Bronchial epithelial cell (primary cell): ENCODE measurements around the gene YIPF5. TPM values are rescaled to one million over a fixed set of nuclear protein-coding genes. Genes with fewer than 3 reads are reported as not detected.

ENCODE experiments used
- DNase-seq: peaks from one replicate; pipeline ENCODE4 v3.0.0-alpha.2; 2010; ENCODE audit warnings: low read depth
- FAIRE-seq: peaks from 2 replicates; lab custom pipeline; 2011; peaks lifted over from hg19 to GRCh38; lab: Jason Lieb, UNC
- H3K27me3 ChIP-seq: 2 replicates; pipeline ENCODE4 v1.5.1; 2011; ENCODE audit warnings: low read length; ENCODE audit not compliant: control insufficient read depth, insufficient read depth
- H3K36me3 ChIP-seq: 2 replicates; pipeline ENCODE4 v1.5.1; 2011; ENCODE audit warnings: low read length; ENCODE audit not compliant: control insufficient read depth, insufficient read depth
- H3K4me3 ChIP-seq: 2 replicates; pipeline ENCODE4 v1.5.1; 2011; ENCODE audit warnings: mild to moderate bottlenecking, low read depth, low read length, control low read depth
- CTCF ChIP-seq: IDR thresholded peaks from 2 replicates; pipeline ENCODE4 v1.5.1; 2011; ENCODE audit warnings: mild to moderate bottlenecking, moderate library complexity, low read length, control low read depth, inconsistent platforms; ENCODE audit not compliant: insufficient read depth, severe bottlenecking
- total RNA-seq: library from RNA; depleted of rRNA; stranded (reverse); fragments of >200 nt; gene quantifications from 2 replicates; pipeline ENCODE4 v1.2.1, GENCODE V29; 2014

YIPF5 gene
- total RNA-seq, 1 donor from 2014 or later, result 104 TPM

- peak; percentile 70 for TF ChIP-seq CTCF
- no peak overlapping the region for H3K4me3 ChIP-seq
- peak; percentile 62 for DNase-seq
- no peak for FAIRE-seq
- H3K36me3 ChIP-seq, result no peaks in the 10 kb centered on the region
- no peaks in the 10 kb centered on the region for H3K27me3 ChIP-seq
These were observed 28.2 kb downstream of the YIPF5 start for GRCh38 chr5:144142139-144142823.

- Histone ChIP-seq H3K4me3 (no peak overlapping the region), H3K36me3 (no peaks in the 10 kb centered on the region), H3K27me3 (no peaks in the 10 kb centered on the region)
- no peak for TF ChIP-seq CTCF
- no peak for FAIRE-seq
- DNase-seq, result peak; percentile 26
These were observed 28.9 kb downstream of the YIPF5 start for GRCh38 chr5:144141585-144141984.

GRCh38 chr5:144139586-144139985 lies 30.9 kb downstream of the YIPF5 start:
- DNase-seq (no peak), FAIRE-seq (no peak)
- TF ChIP-seq CTCF, result no peak
- H3K36me3 ChIP-seq, result no peaks in the 10 kb centered on the region
- no peaks in the 10 kb centered on the region for H3K27me3 ChIP-seq
- H3K4me3 ChIP-seq, result no peak overlapping the region

- Histone ChIP-seq H3K27me3 (no peaks in the 10 kb centered on the region), H3K4me3 (no peak overlapping the region), H3K36me3 (no peaks in the 10 kb centered on the region)
- TF ChIP-seq CTCF, result no peak
- DNase-seq (no peak), FAIRE-seq (peak; percentile 23)
These were observed 35.2 kb downstream of the YIPF5 start for GRCh38 chr5:144135113-144135762.

GRCh38 chr5:144134194-144134826 lies 36.1 kb downstream of the YIPF5 start:
- DNase-seq, result peak; percentile 21
- Histone ChIP-seq H3K4me3 (no peak overlapping the region), H3K36me3 (no peaks in the 10 kb centered on the region), H3K27me3 (no peaks in the 10 kb centered on the region)
- FAIRE-seq, result no peak
- no peak for TF ChIP-seq CTCF
